ENCODE measurements around the gene ARHGAP28.

ARHGAP28 gene, protein sequence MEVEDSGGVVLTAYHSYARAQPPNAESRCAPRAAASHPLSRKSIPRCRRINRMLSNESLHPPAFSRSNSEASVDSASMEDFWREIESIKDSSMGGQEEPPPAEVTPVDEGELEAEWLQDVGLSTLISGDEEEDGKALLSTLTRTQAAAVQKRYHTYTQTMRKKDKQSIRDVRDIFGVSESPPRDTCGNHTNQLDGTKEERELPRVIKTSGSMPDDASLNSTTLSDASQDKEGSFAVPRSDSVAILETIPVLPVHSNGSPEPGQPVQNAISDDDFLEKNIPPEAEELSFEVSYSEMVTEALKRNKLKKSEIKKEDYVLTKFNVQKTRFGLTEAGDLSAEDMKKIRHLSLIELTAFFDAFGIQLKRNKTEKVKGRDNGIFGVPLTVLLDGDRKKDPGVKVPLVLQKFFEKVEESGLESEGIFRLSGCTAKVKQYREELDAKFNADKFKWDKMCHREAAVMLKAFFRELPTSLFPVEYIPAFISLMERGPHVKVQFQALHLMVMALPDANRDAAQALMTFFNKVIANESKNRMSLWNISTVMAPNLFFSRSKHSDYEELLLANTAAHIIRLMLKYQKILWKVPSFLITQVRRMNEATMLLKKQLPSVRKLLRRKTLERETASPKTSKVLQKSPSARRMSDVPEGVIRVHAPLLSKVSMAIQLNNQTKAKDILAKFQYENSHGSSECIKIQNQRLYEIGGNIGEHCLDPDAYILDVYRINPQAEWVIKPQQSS

DNA sequence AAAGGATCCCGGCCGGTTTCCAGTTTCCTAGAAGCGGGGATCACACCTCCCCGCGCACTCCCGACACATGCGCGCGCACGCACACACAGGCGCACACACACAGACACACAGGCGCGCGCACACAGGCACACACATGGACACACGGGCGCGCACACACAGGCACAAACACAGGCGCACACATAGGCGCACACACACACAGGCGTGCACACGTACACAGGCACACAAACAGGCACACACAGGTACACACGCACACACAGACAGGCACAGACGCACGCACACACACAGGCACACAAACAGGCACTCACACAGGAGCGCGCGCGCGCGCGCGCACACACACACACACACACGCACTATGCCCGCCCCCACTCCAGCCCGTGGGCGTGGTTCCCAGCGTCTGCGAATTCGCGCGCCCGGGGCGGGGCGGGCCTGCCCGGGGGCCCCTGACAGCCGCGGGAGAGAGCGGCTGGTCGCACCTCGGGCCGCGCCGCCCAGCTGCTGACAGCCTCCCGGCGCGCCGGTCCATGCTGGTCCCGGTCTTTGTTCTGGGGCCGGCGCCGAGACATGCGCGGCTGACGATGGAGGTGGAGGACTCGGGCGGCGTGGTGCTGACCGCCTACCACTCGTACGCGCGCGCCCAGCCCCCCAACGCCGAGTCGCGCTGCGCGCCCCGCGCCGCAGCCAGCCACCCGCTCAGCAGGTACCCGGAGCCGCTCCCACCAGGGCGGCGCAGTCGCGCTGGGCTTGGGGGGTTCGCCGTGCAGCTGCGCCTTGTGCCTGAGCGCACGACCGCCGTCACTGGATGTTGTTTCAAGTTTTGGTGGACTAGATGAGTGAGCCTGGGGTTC is at the start of gene ARHGAP28:
Gene ARHGAP28, plus strand, starts transcription at position 470 of the 845 bp plus-strand sequence. Its CDS starts 106 bp downstream, at position 576.
- no peak for DNase-seq

DNA sequence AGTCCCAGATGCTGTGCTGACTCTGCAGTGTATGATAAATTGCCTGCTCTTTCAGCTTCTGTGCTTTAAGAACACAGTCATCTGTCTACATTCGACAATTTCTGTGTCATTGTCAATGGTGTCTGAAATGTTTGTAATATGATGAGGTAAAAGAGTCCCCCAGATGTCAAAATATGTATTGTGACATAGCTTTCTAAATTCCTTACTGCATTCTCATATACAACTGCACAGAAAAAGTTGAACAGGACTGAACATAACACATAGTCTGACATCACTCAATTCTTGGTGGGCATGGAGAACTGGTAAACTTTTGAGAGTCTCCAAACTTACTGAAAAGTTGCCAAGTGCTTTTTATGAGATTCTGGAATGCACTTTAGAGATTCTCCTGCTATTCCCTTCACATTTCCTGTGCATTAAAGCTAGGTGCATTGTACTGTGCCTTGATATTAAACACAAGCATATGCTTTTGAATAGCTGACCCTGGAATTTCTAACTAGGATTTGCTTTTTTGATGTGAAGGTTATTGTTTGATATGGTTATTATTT is 48.1 kb upstream of the ARHGAP28 start:
- no peak for DNase-seq

DNA sequence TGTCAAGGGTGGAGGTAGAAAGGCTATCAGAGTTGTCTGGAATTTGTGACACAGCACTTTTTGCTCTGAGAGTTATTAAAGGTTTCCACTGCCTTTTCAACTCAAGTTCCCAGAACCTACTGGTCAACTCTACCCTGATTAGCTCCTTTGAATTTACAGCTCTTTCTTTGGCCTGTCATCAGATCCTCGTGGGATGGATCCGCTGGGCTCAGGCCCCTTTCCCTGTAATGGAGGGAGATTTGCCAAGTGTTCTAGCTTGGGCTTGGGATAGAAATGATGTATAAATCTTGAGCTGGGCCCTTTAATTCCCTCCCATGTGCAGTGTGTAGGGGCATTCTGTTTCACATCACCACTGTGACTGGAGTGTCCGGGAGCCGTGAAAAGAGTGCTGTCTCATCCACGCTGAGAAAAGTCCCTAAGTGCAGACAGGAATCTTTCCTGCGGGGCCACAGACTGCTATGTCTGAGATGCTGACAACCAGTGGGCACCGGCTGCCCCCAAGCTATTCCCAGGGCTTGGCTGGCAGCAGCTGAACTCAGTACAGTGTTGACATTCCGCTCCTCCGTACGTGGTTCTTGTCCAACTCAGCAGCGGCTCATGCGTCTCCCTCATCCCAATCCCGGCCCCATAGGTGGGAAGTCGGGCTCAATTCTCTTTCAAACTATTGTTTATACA is 46.9 kb upstream of the ARHGAP28 start:
- no peak for DNase-seq

DNA sequence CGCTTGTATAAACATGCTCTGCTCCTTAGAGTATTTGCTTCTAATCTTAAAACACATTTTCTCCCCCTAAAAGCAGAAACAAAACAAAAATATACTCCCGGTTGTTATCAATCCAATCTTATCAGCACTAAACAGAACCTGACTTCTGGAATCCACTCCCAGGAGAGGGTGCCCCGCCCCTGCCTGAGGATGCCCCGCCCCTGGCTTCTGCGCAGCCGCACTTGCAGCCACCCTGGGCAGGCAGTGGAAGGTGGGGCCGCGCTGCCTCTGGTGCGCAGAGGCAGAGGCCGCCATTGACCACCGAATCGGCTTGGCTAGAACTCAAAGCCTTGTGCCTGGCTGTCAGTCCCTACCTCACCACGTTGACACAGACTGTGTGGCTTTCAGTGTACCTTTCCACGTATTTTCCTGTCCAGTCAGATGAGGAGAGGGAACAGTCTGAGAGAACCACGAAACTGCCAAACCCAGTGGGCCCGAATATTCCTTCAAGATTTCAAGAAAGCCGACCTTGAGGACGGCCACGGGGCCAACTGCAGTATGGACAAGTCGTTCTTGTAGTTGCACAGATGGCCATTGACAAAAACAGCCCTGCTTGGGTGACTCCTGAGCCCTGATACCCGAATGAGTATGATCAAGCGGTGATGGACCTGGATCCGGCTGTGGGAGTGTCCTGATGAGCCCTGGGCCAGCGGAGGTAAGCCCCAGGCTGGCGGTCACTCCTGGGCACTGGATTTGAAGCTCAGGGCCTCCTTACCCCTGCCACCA is 46.2 kb upstream of the ARHGAP28 start:
- no peak for DNase-seq

DNA sequence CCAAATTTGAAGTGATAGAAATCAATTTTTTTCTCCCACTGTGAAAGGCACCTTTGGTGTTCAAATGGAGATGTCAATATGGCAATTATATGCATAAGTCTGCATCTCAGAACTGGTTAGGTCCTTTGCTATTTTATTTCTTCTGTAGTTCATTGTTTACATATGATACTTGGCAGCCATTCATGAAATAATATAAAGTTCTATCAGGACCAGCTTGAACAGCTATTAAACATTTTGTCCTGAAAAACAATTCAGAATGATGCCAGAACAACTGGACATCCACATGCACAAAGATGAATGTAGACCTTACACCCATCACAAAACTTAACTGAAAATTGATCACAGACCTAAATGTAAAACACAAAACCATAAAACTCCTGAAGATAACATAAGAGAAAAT is 41.8 kb upstream of the ARHGAP28 start:
- no peak for DNase-seq

DNA sequence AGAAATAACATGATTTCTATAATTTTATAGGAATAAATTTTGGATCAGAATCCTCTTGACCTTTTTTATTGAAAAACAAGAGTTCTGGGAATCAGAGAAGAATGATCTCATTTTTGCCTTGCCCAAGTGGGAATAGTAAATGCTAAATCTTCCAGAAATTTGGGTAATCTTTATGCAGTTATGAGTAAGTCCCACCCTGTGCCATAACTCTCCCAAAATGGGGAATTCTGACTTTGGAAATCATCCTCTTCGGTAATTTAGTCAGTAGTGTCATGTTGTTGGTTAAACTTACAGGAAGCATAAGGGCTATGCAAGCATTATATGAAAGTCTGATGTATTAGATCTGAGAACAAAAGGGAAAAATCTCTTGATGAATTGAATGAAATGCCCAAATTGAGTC is 20.6 kb upstream of the ARHGAP28 start:
- DNase-seq: no peak

DNA sequence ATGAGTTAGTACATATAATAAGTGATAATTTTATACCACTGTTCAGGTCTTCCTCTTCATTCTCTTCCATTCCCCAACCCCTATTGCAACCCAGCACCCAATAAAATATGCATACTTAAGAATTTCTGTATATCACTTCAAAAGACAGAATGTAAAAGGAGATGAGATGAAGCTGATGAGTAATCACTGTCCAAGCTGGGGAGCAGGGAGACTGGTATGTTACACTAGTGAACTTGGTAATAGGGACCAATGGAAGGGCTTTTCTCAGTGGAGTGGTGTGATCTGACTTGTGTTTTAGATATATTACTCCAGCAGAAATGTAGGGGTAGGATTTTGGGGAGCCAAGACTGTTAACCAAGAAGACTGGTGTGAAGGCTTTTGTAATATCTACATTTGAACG is 18.0 kb upstream of the ARHGAP28 start:
- no peak for DNase-seq

DNA sequence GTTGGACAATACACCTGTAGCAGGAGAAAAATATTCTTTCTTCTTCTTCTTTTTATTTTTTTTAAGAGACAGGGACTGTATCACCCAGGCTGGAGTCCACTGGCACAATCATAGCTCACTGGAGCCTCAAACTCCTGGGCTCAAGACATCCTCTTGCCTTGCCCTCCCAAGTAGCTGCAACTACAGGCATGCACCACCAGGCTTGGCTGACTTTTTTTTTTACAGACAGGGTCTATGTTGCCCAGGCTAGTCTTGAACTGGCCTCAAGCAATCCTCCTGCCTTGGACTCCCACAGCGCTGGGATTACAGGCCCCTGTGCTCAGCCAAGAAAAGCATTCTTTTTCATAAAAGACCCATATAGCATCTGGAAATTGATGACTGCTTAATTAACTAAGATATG is 17.1 kb upstream of the ARHGAP28 start:
- DNase-seq: no peak

DNA sequence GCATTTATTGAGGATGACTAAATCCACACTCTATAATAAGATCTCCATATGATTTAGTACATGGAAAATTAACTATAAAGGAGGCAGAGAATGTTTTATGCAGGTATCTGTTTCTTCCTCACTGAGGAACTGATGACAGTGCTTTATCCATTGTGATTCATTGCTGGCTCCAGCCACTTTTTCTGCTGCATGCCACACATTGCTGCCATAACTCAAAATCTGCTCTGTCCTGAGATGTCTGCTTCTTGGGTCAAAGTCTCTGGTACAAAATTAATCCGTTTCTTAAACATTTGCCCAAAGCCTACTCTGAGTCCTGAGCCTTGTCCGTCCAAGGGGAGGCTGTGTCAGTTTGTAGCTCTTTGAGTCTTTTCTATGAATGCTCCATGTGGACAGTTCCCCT is 15.5 kb upstream of the ARHGAP28 start:
- DNase-seq: no peak

DNA sequence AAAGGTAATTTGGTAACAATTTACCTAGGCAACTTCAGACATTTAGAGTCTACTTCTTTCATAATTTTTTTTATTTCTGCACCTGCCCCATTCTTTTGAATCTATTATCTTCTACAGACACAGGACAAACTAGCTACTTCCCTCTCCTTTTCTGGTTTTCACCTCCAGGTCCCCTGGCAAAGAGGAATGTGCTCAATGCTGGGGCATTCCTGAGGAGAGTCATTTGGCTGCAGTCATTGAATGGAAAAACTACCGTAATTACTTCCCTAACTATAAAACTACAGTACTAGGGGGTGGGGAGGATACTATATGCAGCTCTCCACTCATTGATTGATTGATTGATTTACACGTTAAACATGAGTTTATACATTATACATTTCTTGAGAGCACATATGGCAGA is 11.2 kb upstream of the ARHGAP28 start:
- DNase-seq: no peak

DNA sequence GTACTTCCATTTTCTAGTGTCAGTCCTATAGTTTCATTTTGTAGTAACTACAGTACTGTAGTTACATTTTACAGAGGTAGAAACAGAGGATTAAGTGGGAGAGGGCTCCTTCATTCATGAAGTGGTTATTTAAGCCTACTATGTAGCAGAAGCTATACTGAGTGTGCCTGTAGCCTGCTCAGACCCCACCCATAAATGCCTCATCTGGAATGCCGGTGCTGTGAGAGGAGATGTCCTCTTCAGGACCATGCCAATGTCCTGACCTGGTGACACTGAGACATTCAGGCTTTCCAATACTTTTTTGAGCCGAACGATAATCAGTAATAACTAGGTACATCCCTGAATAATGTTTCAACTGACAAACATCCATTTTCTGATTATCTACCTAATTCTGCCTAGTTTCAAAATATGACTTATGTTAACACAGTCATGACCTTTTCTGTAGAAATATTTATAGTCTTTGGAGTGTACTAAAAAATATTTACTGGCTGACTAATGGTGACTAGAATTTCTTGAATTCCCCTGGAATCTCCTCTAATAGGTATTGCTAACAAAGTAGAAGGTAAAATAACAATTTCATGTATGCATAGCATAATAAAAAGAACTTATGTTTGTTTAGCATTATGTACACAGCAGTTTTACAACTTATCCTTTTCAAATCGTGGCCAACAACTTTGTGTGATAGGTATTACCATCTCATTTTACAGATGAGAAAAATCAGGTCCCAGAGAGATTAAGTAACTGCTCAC is 10.2 kb upstream of the ARHGAP28 start:
- DNase-seq: no peak

DNA sequence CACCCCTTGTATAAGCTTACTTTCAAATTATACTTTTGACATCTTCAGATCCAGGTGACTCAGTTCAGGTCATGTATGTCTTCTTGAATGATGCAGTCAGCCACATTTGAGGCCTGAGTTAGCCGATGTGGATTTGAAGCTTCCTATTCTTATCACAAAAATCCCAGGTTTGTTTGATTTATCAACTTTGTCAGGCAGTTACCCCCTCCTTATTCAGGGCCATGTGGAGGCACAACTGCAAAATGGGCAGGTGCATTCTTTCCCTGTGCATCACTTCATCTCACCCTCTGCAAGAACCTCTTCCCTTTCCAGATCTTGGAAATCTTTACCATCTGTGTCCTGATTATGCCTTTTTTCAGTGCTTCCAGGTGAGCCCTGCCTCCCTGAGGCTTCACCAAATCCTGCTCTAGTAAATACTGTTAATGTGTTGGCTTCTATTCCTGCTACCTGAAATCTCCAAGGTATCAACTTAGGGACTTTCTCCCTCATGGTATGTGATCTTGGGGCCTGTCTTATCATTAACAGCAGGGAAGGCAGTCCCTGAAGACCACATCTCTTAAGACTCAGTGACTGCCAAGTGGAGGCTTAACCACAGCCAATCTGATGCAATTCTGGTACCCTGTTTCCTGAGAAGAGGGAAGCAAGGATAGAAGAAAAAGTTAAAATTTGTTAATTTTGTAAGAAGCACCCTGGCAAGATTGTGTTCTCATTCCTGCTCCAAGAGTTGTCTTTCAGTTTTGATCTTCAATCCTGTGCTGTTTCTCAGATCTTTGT is 9.4 kb upstream of the ARHGAP28 start:
- DNase-seq: no peak

DNA sequence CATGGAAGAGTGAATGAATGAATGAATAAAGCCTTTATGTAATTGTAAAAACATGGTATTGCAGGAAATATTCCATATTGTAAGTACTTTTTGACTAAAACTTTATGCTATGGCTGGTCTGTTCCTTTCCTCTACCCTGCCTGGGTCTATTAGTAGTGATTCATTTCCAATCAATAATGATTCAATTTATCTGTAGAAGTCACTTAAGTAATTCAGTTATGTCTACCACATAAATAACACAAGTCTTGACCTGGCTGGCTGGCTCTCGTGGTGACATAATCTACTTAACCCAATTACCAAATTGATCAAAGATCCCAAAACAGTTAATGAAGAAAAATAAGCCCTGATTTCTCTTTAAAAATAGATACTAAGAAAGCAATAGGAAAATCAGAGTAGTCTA is 7.8 kb upstream of the ARHGAP28 start:
- DNase-seq: no peak

DNA sequence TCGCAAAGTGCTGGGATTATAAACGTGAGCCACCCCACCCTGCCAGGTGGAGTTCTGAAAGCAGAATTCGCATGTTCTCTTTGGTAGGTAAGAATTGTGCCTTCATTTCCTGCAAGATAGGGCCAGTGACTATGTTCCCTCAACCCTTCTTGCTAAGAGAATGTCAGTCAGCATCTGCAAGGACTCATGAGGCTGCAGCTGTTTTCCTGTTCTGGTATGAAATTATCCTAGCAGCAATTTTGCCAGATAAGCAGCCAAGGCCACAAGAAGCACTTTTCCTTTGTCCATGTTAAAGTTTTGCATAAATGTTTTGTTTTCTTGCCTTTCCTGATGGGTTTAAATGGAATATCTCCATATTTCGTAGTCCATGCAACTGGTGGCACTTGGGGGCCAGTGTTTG is 6.8 kb upstream of the ARHGAP28 start:
- no peak for DNase-seq

DNA sequence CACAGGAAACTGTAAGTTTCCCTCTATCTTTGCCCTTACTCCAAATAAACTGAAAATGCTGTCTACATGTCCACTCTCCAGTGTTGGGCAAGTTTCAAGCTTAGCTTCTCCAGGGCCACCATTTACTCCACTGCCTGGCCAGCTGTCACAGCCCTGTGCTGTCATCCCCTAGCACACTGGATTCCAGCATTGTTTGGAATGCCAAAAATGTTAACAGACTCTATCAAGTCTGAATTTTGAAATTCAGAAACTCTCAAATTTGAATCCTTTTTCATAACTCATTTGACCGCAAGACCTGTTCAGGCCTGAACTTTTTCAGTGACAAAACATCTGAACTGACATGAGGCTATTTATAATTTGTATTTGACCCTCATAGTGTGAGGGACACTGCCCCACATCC is 5.2 kb upstream of the ARHGAP28 start:
- no peak for DNase-seq

DNA sequence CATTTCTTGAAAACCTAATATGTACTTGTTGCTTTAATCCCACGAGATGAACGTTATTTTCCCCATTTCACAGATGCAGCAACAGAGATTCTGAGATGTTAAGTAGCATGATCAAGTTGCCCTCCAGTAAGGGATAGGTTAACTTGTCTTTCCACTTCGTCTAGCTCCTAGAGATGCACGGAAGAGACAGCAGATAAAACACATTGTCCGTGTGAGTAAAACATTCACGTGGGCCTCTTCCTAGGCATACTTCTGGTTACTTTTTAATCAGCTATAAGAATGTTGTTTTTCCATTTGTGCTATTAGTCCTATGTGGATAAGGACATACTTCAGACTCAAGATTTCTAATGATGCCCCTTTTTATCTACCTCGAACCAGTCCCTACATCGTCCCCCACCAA is 1.2 kb upstream of the ARHGAP28 start:
- DNase-seq: no peak

DNA sequence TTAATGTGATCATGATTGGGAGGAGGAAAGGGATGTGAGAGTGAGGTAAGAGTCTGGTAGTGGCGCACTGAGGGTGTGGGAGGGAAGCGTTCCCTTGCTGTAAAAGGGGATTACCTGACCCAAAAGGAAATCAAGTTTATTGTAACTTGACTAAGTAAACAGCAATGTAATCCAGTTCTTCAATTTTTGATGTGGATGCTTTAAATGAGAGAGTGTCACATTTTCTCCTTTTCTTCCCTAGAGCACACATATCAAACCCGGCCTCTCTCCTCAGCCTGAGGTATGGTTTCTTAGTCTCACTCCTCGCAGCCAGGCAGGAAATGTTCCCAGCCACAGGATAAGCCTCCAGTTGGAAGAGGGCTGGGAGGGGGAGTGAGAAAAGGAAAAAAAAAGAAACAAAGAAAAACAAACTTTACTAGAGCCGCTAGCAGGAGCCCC is 688 bp upstream of the ARHGAP28 start:
- DNase-seq: no peak

DNA sequence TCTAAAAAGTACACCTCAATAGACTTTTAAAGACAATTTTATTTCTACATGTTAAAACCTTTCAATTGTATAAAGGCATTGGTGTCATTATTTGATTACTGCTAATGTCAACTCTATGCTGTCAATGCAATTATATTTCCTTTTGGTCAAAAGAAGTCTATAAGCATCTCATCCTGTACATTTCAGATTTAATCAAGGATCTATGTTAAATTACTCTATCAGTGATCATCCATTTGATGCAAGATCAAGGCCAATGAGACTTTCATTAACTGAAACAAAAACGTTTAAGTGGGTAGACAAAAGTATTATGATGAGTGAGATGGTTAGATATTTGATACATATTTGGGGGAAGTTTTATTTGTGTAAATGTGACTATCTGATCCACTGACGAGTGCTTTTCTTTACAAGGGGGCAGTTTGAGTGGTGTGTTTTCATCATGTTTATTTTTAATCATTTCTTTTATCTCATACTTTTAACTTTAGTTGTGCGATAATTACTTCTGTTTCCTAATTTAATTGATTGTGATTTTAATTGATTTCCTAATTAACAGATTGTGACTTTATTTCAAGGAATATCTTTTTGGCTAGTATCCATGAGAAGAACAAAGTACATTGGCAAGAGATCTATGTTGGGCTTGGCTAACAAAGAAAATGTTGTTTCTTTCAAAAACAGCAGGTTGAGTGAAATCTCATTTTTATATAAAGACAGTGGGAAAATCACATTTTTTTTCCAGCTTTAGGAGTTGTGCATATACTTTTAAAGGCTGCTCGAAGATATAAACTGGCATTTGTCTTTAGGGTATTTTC is 1.1 kb downstream of the ARHGAP28 start:
- no peak for DNase-seq

DNA sequence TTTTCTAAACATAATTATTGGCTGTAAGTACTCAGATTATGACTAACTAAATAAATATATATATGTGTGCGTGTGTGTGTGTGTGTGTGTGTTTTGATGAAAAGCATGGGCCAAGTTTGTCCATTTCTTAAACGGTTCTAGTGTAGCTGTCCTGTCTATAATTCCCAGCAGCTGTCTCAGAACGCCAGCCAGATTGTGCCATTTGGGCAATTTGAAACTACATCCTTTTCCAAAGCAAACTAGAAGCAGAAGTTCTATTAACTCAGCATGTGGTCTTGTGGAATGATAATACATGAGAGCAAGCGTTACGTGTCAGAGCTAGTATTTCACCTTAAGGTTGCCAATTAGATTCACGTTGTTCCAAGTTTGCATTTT is 1.7 kb downstream of the ARHGAP28 start:
- DNase-seq: no peak

All from stimulated activated CD4-positive, alpha-beta T cell treated with anti-CD3 and anti-CD28 coated beads, Interleukin-12 subunit alpha, Interleukin-12 subunit beta, amount 100 ng/mL, for 4 hours (primary cell).